Cerebellar nuclear complex (tissue), 1 donor: ENCODE data around the gene AKR1C2.
"Not testable (repeated sequence)": the region's sequence is repeated elsewhere in the genome, so short reads cannot be mapped to it uniquely, and the experiment has no call there.

Experiments used
- DNase-seq, 2 experiments: peaks; one replicate each; lab custom pipeline; 2025; lab: John Stamatoyannopoulos, UW

Gene AKR1C2

DNA sequence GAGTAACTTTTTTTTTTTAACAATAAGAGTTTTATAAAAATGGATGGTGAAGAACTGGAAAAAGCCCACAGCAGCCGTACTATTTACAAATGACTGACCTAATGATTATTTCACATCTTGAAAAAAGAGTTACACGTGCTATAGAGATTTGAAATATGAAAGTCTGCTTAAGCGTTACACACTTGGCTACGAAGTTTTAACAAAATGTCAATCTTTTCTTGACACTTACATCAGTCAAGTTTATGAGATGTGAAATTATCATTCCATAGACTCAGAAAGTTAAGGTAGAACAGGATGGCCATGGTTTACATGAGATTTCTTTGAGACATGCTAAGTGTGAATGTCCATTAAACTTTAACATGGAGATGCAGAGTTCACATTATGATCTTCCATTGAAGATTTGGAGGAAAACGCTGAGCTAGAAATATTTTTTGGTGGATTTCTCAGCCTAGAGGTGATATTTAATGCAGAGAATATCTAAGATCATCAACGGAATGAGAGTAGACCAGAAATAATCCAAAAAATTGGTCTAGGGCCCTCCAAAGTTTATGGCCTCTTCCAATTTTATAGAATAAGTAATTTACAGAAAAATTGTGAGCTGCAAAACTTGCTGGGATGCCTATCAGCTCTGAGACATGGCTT, 15.5 kb downstream of the AKR1C2 start:
- not testable (repeated sequence) for DNase-seq

DNA sequence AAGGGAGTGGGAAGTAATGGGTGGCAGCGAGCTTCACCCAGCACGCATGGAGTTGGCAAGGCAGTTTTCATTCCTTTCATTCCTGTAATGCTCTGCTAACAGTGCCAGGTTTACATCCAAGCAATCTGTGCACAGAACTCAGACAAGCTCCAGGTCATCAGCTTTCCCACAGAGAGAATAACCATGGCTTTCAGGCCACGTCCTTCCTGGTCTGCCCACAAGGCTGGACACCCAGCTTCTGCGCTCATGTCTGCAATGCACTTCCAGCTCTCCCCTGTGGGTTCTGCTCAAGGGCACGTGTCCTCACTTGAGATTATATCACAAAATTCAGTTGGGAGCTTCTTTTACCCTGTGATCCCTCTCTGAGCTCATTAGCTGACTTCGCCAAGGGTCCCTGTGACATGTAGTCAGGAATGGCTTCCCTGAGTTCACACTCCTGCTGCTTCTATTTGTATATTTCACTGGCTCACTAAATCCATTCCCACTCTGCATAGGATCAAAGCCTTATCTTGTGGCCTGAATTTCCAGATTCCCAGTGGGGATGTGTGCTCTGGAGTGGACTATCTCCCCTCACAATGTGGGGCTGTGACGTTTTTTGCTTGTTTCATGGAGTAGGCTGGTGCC, 18.6 kb downstream of the AKR1C2 start:
- no peak for DNase-seq

DNA sequence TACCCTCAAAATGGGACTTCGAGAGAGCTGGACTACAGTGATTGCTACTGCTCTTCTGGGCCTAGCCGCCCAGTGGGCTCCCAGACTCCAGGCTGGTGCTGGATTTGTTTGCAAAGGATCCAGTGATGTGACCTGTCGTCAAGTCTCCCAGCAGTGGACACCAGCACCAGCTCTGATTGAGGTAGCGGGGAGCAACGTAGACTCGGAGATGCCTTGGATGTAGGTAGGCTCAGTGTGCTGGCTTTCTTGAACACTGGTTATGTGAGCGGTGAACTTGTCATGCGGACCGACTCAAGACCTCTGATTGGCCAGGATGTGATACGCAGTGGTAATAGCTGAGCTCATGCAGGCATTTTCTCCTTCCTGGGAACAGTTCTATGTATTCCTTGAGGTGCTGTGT, 19.4 kb downstream of the AKR1C2 start:
- no peak for DNase-seq

- DNase-seq, result no peak
Measured at GRCh38 chr10:4983615-4984216, 19.9 kb downstream of the AKR1C2 start.

DNA sequence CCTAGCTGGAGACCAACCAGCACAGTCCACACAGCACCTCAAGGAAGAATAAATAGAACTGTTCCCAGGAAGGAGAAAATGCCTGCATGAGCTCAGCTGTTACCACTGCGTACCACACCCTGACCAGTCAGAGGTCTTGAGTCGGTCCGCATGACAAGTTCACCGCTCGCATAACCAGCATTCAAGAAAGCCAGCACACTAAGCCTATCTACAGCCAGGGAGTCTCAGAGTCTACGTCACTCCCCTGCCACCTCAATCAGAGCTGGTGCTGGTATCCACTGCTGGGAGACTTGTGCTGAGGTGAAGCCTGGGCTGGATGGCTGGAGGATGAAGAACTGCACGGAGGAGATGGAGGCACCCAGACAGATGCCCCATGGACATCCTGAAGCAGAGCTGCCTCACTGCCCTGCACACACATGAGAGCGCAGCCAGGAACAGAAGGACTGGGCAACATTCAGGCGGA, 20.9 kb downstream of the AKR1C2 start:
- DNase-seq, result no peak

DNA sequence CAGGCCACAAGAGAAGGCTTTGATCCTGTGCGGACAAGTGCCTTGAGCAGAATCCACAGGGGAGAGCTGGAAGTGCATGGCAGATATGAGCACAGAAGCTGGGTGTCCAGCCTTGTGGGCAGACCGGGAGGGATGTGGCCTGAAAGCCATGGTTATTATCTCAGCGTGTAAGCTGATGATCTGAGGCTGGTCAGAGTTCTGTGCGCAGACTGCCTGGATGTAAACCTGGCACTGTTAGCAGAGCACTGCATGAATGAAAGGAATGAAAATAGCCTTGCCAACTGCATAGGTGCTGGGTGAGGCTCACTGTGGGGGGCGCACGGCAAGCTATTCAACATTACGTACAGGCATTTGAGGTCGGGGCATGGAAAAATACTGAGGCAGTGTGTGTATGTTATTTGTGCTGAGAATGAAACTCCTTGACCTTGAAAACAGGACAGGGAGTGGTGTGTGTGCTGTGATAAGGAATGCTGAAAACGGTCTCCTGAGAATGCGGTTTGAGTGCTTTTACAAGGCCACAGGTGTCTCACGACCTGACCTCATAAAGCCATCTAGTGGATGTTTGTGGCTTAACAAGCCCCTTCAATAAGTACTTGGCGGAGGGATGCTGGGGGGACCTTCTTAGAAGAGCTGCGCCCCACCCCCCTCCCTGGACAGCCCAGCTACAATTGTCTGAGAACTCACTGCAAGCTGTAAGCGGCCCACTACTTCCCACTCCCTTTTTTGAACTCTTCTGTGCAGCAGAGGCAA, 21.8 kb downstream of the AKR1C2 start:
- no peak for DNase-seq

GRCh38 chr10:4980793-4981192, 22.9 kb downstream of the AKR1C2 start:
- no peak for DNase-seq

GRCh38 chr10:4978870-4979269, 24.8 kb downstream of the AKR1C2 start:
- no peak for DNase-seq

DNA sequence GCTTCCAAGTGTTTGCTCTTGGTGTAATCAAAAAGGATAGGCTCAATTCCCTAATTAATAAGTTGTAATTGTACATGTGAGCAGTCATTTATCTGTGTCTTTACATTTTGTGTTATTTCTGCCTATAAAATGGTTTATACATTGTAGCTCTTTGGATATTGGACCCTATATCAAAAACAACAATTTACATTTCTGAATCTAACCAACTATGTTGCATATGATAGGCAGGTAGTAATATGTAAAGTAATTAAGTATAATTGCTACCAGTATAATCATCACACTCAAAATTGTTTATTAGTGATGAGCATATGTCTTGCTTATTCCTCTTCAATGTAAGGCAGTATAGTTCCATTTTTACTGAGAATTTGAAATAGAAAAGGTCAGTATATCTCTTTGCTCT, 26.6 kb downstream of the AKR1C2 start:
- DNase-seq, result no peak

DNA sequence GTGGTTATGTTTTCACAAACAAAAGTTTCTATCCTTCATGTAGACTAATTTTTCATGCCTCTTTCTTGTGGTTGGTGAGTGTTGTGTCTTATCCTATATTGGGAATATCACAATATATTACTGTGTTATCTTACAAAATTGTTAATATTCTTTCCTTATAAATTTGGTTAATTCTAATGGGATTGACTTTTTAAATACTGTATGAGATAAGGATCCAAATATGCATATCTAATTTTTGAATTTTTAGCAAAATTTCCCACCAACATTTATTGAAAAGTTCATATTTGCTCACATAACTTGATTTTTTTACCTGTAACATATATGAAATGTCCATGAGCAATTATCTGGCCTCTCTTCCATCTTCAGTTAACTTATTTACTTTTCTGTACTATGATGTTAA, 29.3 kb downstream of the AKR1C2 start:
- not testable (repeated sequence) for DNase-seq

- DNase-seq, result not testable (repeated sequence)
Measured at GRCh38 chr10:4973294-4973693, 30.4 kb downstream of the AKR1C2 start.

DNA sequence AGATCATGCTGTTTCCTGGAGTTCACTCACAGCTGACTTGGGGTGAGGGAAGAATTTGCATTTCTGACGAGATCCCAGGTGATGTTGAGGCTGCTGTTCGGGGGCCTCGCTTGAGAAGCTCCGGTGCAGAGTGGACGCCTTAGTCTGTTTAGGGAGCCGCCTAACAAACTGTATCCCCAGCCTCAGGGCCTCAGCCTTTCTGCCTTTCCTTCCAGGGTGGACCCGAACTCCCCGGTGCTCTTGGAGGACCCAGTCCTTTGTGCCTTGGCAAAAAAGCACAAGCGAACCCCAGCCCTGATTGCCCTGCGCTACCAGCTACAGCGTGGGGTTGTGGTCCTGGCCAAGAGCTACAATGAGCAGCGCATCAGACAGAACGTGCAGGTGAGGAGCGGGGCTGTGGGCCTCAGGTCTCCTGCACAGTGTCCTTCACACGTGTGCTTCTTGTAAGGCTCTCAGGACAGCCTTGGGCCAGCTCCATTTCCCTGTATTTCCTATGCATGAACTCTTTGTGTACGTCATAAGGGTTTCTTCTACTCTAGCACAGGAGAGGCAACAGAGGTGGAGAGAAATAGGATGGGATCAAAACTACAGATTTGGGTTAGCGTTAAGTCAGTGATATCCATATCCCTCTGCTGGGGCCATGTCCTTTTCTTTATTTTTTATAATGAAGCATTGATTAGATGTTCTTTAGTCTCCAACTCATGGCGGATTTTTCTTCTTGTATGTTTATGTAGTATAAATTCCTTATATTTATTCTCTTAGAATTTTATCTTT, 31.1 kb downstream of the AKR1C2 start:
- not testable (repeated sequence) for DNase-seq

- DNase-seq, result not testable (repeated sequence)
Measured at GRCh38 chr10:4970362-4970761, 33.3 kb downstream of the AKR1C2 start.

GRCh38 chr10:4969289-4969688, 34.4 kb downstream of the AKR1C2 start:
- not testable (repeated sequence) for DNase-seq

GRCh38 chr10:4967189-4967588, 36.5 kb downstream of the AKR1C2 start:
- DNase-seq, result not testable (repeated sequence)

DNA sequence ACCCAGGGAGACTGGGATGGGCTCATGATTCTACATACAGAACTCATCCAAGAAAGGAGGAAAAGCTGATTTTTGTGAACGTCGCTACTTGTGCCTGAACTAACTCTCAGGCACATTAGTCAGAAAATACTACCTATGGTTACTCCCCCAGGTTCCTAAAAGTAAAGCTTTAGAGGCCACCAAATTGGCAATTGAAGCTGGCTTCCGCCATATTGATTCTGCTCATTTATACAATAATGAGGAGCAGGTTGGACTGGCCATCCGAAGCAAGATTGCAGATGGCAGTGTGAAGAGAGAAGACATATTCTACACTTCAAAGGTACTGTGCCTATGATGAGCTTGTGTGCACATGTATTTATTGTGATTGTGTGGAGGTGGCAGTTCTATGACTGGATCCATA, 37.9 kb downstream of the AKR1C2 start:
- DNase-seq, result not testable (repeated sequence)

- not testable (repeated sequence) for DNase-seq
Measured at GRCh38 chr10:4963815-4964154, 39.9 kb downstream of the AKR1C2 start.

GRCh38 chr10:4962876-4963814, 40.5 kb downstream of the AKR1C2 start, which contains the start of gene AKR1C1:
Gene AKR1C1, plus strand, starts transcription at chr10:4963415. Its CDS starts 30 bp downstream, at chr10:4963445.
- DNase-seq, result not testable (repeated sequence)

DNA sequence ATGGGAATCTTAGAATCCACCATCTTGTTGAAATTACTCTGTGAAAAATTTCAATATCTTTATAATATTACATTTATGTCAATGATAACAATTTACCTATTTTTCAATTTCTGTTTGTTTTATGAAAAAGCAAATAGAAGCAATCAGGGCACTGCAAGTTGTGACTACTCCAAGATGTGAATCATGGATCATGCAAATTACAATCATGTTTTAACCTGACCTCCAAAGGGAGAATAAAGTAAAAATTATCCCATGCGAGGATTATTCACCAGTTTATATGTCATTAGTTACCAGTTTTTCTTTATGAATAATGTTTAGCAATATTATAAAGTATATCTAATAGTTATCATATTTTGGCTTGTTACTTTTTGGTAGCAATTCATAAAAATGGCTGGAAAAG, 41.3 kb downstream of the AKR1C2 start:
- not testable (repeated sequence) for DNase-seq

GRCh38 chr10:4961558-4961957, 42.1 kb downstream of the AKR1C2 start:
- DNase-seq, result not testable (repeated sequence)
